Stomach smooth muscle (tissue), 2 donors: Measurements from ENCODE around the gene OPHN1.

Experiments
- H3K27ac ChIP-seq: one replicate; pipeline ENCODE4 v1.7.0; 2013; ENCODE audit warnings: mild to moderate bottlenecking, low read length, inconsistent platforms
- H3K27me3 ChIP-seq, 2 donors: one replicate each; pipeline ENCODE4 v1.7.0; 2013; ENCODE audit warnings: low read length in 2 of 2; ENCODE audit not compliant: insufficient read depth in 2 of 2, control insufficient read depth in 1 of 2
- H3K36me3 ChIP-seq, 2 donors: one replicate each; pipeline ENCODE4 v1.7.0; 2013; ENCODE audit warnings: low read length in 2 of 2; ENCODE audit not compliant: control insufficient read depth in 2 of 2, insufficient read depth in 2 of 2
- H3K4me1 ChIP-seq: one replicate; pipeline ENCODE4 v1.7.0; 2013; ENCODE audit warnings: low read length; ENCODE audit not compliant: control insufficient read depth, insufficient read depth
- H3K4me3 ChIP-seq, 2 donors: one replicate each; pipeline ENCODE4 v1.7.0; 2013; ENCODE audit warnings: low read length in 2 of 2
- H3K9ac ChIP-seq, 2 donors: one replicate each; pipeline ENCODE4 v1.7.0; 2013; ENCODE audit warnings: low read length in 2 of 2, mild to moderate bottlenecking in 1 of 2
- H3K9me3 ChIP-seq, 2 donors: one replicate each; pipeline ENCODE4 v1.7.0; 2013; ENCODE audit warnings: low read length in 2 of 2; ENCODE audit not compliant: control insufficient read depth in 2 of 2
- donor health status: healthy.
- donor health status: Pancreatic carcinoma.

The OPHN1 gene

DNA sequence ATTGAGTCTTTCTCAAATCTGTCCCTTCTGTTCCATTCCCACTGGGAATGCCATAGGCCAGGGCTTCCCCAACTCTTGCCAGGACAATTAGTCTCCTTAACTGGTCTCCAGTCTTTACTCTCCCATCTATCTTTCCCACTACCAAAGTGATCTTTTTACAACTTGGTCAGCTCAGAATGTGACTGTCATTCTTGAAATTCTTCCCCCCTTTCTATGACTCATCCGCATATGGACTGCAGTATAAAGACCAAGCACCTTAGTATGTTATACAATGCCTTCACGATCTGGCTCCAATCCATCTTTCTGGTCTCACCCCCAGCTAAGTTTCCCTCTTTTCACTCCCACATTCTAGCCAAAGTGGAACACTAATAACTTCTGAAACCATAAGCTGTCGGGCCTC lies 383.8 kb downstream of the OPHN1 start:
- Histone ChIP-seq H3K4me1 (no peaks in the 10 kb centered on the region), H3K9me3 (no peaks in the 10 kb centered on the region), H3K9ac (no peak overlapping the region), H3K4me3 (no peak overlapping the region), H3K36me3 (peaks cover 0 to 4% of the 10 kb centered on the region in 2 donors), H3K27me3 (peaks cover 0 to 4% of the 10 kb centered on the region in 2 donors), H3K27ac (no peak overlapping the region)

DNA sequence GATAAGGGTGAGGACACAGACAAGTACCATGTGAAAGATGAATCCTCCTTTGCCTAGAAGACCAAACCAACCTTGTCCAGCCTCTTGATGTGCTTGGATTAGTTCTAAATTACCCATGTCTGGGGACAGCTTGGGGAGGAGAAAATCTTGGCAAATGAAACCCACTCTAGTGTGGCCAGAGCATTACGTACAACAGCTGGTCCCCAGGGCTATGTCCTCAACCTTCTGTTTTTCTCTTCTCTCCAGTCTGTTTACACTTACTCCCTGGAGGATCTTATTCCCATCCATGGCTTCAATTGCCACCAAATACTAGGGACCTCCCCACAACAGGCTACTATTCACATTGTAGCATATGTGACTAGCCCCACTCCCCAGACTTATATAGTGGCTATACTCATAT lies 384.5 kb downstream of the OPHN1 start:
- H3K4me1 ChIP-seq, result no peaks in the 10 kb centered on the region
- no peaks in the 10 kb centered on the region for H3K9me3 ChIP-seq
- no peak overlapping the region for H3K4me3 ChIP-seq
- peaks cover 0 to 4% of the 10 kb centered on the region in 2 donors for H3K36me3 ChIP-seq
- H3K9ac ChIP-seq, result no peak overlapping the region
- no peak overlapping the region for H3K27ac ChIP-seq
- H3K27me3 ChIP-seq, result peaks cover 0 to 4% of the 10 kb centered on the region in 2 donors

DNA sequence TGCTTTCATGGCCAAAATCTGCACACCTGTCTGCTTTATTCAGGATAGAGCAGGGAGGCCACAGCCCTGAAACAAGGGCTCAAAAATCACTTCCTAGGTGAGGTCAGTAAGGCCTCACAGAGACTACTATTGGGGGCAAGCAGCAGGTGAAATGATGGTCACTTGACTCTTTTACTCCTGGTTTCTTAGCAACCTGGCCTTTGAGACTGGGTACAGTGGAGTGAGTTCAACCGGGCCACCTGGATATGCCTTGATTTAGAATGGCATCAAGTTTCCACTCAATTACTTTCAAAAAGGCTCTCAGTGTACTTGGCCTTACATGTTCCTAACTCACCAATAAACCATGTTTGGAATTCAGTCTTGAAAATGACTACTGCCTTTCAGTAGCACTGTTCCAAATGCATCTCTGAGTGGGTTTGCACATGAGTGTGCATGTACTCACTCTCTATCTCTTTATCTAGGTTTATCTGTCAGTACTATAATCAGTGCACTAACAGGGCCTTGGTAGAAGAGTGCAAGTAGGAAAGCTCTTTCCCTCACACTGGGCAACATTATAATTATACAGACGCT lies 388.2 kb downstream of the OPHN1 start:
- Histone ChIP-seq H3K4me3 (no peak overlapping the region), H3K9me3 (no peaks in the 10 kb centered on the region), H3K27me3 (peaks cover 0 to 2% of the 10 kb centered on the region in 2 donors)

DNA sequence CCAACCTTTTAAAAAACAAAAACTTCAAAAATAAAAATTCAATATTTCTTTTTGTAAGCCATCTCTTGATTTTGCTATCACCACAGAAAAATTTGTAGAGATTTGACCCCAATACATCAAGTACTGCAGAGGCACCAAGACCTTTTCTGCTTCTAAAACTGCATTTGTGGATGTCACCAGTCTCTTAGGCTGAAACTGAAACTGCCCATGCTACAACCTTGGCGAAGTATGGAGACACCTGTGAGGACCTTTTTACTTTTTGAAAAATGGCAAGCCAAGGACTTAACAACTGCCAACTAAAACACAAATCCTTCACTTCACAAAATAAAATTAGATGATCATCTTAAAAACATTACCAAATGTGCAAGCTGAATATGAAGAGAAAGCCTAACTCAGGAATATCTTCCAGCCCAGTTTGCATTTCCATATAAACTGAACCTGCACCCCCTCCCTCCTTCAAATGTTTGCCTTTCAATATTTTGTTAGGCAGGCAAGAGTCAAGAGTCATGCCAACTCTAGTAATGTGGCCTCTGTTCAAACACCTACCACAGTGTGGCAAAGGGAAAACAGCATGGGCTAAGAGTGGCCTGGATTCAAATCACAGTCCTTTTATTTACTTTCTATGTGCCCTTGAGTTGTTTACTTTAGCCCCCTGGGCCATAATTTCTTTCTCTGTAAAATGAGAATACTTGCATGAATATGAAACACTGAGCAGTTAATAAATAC lies 389.4 kb downstream of the OPHN1 start:
- H3K4me1 ChIP-seq, result no peaks in the 10 kb centered on the region
- H3K36me3 ChIP-seq, result no peaks in the 10 kb centered on the region
- no peaks in the 10 kb centered on the region for H3K27me3 ChIP-seq
- no peak overlapping the region for H3K9ac ChIP-seq
- no peak overlapping the region for H3K27ac ChIP-seq
- no peak overlapping the region for H3K4me3 ChIP-seq
- peaks cover 0 to 2% of the 10 kb centered on the region in 2 donors for H3K9me3 ChIP-seq

More for the DNA sequence above, 388.2 kb downstream of the OPHN1 start:
- Histone ChIP-seq H3K36me3 (no peaks in the 10 kb centered on the region), H3K9ac (no peak overlapping the region), H3K4me1 (no peaks in the 10 kb centered on the region), H3K27ac (no peak overlapping the region)

DNA sequence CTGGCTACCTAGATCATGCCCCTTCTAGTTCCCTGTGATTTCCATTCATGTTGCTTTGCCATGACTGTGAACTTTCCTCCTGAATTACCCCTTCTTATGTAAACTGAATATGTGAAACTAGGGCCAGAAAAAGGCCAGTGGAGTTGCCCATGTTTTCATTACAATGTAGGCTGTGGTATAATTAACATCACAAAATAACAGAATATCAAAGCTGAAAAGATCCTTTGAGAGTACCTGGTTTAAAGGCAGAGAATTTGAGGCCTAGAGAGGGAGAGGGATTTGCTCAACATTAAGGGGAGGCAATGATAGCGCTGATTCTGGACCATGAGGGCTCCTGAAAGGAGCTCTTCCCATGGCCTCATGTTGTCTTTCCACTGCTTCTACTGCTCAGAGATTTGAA lies 392.2 kb downstream of the OPHN1 start:
- no peak overlapping the region for H3K4me3 ChIP-seq
- H3K27me3 ChIP-seq, result no peaks in the 10 kb centered on the region
- no peak overlapping the region for H3K27ac ChIP-seq
- no peaks in the 10 kb centered on the region for H3K36me3 ChIP-seq
- no peaks in the 10 kb centered on the region for H3K4me1 ChIP-seq
- H3K9me3 ChIP-seq, result peaks cover 0 to 2% of the 10 kb centered on the region in 2 donors
- H3K9ac ChIP-seq, result no peak overlapping the region

DNA sequence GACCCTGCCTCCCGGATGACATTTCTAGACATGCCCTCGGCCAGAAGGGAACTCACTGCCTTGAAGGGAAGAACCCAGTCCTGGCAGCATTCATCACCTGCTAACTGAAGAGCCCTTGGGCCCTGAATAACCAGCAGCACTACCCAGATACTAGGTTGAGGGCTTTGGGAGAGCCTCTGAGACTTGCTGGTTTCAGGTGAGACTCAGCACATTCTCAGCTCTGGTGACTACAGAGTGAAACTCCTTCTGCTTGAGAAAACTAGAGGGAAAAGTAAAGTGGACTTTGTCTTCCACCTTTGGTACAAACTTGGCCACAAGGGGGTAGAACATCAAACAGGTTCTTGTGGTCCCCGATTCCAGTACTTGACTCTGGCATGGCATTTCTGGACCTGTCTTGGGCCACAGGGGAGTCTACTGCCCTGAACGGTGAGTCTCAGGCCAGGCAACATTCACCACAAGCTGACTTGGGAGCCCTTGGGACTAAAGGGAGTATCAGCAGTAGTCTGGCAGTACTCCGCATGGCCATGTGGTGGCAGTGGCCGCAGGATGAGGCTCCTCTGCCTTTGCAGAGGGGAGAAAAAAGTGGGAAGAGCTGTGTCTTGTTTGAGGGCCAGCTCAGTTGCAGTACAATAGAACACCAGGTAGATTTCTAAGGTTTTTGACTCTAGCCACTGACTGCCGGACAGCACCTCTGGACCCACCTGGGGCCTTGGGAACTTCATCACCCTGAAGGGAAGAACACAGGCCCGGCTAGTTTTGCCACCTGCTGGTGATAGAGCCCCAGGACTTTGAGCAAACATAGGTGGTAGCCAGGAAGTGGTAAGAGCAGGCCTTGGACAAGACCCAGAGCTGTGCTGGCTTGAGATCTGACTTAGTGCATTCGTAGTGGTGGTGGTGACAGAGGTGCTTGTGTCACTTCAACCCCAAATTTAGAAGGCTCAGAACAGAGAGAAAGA lies 414.8 kb downstream of the OPHN1 start:
- Histone ChIP-seq H3K4me3 (no peak overlapping the region), H3K27ac (no peak overlapping the region), H3K4me1 (no peaks in the 10 kb centered on the region)

DNA sequence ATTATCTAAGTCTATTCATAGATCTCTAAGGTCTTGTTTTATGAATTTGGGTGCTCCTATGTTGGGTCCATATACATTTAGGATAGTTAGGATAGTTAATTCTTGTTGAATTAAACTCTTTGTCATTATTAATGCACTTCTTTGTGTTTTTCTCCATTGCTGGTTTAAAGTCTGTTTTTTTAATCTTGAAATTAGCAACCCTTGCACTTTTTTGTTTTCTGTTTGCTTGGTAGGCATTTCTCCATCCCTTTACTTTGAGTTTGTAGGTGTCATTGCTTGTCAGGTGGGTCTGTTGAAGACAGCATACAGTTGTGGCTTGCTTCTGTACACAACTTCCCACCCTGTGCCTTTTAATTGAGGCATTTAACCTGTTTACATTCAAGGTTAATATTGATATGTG lies 434.8 kb downstream of the OPHN1 start:
- Histone ChIP-seq H3K27ac (no peak overlapping the region), H3K9ac (no peak overlapping the region), H3K9me3 (peaks cover 0 to 17% of the 10 kb centered on the region in 2 donors), H3K36me3 (no peaks in the 10 kb centered on the region), H3K4me3 (no peak overlapping the region), H3K27me3 (no peaks in the 10 kb centered on the region), H3K4me1 (no peaks in the 10 kb centered on the region)

More for the DNA sequence above, 414.8 kb downstream of the OPHN1 start:
- Histone ChIP-seq H3K27me3 (peaks cover 0 to 2% of the 10 kb centered on the region in 2 donors), H3K9me3 (no peaks in the 10 kb centered on the region), H3K36me3 (no peaks in the 10 kb centered on the region), H3K9ac (no peak overlapping the region)
